Measurements from ENCODE around the gene SMIM10. TPM values are rescaled to one million over a fixed set of nuclear protein-coding genes. Genes with fewer than 3 reads are reported as not detected.

SMIM10 gene
- total RNA-seq, 4 donors from 2014 or later: 3.6 to 10.4 (median 6.6) TPM

GRCh38 chrX:135000516-135000915 is 9.7 kb downstream of the SMIM10 start:
- TF ChIP-seq, protein P1, sequence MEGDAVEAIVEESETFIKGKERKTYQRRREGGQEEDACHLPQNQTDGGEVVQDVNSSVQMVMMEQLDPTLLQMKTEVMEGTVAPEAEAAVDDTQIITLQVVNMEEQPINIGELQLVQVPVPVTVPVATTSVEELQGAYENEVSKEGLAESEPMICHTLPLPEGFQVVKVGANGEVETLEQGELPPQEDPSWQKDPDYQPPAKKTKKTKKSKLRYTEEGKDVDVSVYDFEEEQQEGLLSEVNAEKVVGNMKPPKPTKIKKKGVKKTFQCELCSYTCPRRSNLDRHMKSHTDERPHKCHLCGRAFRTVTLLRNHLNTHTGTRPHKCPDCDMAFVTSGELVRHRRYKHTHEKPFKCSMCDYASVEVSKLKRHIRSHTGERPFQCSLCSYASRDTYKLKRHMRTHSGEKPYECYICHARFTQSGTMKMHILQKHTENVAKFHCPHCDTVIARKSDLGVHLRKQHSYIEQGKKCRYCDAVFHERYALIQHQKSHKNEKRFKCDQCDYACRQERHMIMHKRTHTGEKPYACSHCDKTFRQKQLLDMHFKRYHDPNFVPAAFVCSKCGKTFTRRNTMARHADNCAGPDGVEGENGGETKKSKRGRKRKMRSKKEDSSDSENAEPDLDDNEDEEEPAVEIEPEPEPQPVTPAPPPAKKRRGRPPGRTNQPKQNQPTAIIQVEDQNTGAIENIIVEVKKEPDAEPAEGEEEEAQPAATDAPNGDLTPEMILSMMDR (IDR thresholded peaks at IDR 0.05; ENCODE audit: low read depth): no peak

GRCh38 chrX:135003876-135004623 is 13.3 kb downstream of the SMIM10 start:
- TF ChIP-seq, protein P1 (IDR thresholded peaks at IDR 0.05; ENCODE audit: low read depth): no peak

GRCh38 chrX:135006187-135006586 is 15.4 kb downstream of the SMIM10 start:
- TF ChIP-seq, protein P1 (IDR thresholded peaks at IDR 0.05; ENCODE audit: low read depth): no peak

DNA sequence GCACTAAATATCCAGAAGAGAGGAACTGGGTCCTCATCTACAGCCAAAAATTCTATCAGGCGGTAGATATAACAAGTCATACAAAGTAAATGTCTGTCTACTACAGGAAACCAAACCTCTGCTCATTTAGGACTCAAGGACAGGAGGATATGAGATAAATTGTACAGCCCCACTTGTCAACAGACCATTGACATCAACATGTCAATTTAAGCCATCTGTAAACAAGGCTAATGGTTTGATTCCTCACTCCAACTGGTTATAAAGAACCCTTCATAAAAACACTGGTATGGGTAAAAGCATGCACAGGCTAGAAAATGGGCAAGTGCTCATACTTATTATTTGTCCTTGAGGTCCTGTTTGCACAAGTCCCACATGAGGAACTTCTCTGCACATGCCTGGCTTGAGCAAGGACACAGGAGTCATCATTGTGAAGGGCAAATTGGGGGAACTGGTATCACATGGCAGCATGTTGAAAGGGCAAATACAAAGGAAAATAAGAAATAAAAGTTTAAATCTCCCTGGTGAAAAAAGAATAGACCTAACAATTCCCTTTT is 18.3 kb downstream of the SMIM10 start:
- TF ChIP-seq, protein P1 (IDR thresholded peaks at IDR 0.05; ENCODE audit: low read depth): no peak

DNA sequence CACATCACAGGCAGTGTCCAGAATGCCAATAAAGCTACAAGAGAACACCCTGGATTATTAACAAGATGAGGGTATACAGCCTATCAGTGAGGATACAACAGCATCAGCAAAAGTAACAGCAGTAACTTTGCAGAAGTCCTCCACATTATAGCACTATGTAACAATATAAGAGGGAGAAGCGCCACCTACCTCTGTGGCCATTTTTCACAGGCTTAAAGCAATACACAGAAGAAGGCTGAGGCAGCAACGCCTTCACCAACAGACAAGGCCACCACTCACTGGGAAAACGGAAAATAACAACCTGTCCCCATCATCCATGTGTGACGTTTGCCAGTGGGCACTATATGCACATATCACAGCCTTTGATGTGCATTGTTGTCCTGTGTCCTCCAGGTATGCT is 19.0 kb downstream of the SMIM10 start:
- TF ChIP-seq, protein P1 (IDR thresholded peaks at IDR 0.05; ENCODE audit: low read depth): no peak

- TF ChIP-seq, protein P1 (IDR thresholded peaks at IDR 0.05; ENCODE audit: low read depth): no peak
Observed at GRCh38 chrX:135010921-135011320, 20.1 kb downstream of the SMIM10 start.

DNA sequence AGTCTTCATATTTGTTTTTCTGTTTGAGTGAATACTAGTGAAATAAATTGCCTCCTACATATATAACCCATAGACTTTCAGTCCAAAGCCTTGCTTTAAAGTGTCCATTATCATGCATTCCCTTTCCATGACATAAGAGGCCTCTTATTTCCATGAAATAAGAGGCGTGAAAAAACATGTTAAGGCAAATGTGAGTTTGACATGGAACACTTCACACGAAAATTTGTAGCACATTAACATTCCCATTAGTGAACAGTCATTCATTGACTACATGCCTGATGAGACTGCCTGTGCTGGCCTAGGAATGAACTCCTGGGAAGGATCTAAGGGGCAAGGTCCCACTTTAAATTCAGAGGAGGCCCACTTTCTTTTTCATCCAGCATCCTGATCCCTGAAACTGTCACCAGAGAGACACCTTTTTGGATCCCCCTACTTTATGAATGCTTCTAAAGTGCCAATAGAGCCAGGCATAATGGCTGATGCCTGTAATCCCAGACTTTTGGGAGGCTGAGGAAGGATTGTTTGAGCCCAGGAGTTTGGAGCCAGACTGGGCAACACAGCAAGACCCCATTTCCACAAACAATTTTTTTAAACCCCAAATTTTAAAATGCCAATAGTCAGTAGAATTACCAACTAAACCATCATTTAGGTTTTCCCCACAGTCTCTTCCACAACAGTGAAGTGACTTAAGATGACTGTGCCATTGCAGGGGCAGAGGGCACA is 24.9 kb downstream of the SMIM10 start:
- TF ChIP-seq, protein P1 (IDR thresholded peaks at IDR 0.05; ENCODE audit: low read depth): no peak
